HG02798 (cell line): ENCODE results near the gene IQSEC1.

Experiments used
- ATAC-seq: cut with Tn5 transposase; IDR thresholded peaks from one replicate; pipeline ENCODE4 v1.9.1; 2021; ENCODE audit warnings: mild to moderate bottlenecking; ENCODE audit not compliant: unreplicated experiment, poor library complexity

IQSEC1 gene

DNA sequence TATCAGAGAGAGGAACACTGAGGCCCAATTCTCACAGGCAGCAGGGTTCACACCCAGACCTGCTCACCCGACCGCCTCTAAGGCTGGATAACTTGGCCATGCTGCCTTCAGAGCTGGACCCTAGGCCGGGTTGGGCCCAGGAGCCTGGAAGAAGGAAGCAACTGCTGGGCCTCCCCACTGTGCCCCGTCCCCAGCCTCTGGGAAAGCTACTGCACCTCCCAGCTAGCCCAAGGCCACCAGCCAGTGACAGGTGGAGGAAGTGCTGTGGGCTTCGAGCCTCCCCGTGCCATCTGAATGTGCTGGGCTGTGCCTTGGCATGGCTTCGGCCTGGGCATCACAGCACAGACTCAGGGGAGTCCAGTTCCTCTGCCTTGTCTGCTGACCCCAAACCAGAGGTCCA, 169.3 kb downstream of the IQSEC1 start:
- ATAC-seq, result no peak

DNA sequence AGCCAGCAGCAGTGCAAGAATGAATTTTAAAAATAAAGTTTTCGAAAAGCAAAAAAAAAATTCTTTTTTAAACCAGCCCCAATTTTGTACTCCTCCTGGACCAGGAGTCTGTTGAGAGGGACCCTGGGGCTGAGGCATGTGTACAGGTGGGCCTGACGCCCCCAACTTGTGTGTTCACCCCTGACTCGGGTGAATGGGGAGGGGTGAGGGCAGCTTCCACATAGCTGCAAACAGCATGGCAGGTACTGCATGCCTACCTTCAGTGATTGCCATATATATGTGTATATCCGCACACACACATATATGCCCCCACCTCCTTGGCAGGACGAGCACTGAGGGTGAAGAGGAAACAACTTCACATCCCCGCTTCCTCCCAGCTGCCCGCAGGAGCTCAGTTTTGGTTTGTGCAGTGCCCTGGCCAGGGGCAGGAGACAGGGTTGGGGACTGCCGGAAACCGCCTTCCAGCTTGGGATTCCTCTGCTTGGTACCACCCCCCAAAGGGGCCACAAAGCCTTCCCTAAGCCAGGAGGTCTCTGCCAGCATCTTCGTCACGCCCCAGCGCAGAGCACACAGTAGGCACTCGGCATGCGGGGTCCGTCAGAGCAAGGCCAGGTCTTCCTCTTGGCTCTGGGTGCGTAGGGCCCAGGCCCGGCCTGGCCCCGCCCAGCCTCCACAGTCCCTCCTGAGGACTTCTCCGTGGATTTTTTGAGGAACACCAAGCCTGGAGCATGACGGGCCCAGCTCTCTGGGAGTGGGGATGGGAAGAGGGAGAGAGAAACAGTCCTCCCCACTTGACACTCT, 170.0 kb downstream of the IQSEC1 start:
- ATAC-seq, result no peak

DNA sequence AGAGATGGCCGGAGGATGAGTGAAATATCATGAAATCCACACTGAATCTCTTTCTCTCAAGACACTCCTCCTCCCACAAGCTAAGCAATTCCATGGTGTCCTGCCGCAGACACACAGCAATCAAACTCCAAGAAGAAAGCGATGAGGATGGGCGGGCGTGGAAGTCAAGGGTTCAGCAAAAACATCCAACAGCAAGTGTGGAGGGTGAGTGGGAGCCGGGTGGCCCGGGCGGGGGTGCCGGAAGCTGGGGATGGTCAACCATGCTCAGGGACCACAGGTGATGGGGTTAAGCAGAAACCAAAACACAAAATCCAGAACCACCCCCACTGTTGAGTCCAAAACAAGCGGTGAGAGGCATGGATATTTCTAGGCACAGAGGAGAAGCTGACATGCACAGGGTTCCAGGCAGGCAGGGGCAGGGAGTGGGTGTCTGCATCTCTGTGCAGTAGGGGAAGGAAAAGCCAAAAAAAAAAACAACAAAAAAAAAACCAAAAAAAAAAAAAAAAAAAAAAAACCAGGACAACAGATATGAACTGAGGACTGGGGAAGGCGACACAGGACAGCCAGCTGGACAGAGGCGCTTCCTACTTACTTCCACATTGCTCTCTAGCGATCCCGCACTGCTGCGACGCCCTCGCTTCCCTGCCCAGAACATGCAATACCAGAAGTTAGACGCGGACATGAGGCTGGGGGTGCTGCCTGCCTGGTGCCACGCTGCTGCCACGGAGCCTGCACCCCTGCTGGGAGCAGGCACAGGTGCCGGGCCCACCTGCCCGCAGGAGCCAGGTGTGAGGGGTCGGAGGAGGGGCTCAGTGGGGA, 170.8 kb downstream of the IQSEC1 start:
- ATAC-seq, result no peak

DNA sequence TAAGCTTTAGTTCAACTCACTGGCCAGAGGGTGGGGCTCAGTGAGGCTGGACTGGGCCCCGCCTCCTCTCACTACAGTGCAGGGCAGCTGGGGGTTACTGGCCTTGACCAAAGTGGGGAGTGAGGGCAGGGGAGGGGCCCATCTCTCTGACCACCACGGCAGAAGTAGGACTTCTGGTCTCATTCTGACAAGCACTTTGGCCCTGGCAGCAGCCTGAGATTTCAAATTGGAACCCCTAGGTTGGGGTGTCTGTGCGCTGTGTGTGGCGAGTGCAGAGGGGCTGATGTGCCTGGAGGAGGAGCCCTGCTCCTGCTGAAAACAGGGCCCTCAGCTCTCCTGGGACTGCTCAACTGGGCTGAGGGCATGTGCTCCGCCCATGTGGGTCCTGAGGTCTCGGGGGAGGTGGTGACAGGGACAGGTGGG, 171.6 kb downstream of the IQSEC1 start:
- no peak for ATAC-seq

DNA sequence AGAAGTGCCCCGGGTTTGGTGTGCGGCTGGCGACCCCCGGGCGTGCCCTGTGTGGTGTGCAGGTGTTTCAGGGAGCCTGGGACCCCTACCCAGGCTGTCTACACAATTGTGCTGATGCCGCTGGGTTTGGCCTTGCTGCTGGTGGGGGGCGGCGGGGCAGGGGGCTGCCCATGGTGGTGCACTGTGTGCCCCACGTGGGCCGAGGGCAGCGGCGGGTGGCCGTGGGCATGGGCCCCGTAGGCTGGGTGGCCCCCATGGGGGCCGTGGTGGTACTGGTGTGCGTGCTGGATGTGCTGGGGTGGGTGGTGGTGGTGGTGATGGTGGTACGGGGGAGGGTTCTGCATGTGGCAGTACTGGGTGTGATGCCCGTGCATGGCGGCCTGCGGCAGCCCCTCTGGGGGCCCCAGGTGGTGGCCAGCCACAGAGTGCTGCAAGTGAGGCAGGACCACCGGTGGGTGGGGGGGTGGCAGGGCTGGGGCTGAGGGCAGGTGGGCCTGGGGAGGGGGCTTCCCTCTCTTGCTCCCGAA, 172.3 kb downstream of the IQSEC1 start:
- no peak for ATAC-seq

DNA sequence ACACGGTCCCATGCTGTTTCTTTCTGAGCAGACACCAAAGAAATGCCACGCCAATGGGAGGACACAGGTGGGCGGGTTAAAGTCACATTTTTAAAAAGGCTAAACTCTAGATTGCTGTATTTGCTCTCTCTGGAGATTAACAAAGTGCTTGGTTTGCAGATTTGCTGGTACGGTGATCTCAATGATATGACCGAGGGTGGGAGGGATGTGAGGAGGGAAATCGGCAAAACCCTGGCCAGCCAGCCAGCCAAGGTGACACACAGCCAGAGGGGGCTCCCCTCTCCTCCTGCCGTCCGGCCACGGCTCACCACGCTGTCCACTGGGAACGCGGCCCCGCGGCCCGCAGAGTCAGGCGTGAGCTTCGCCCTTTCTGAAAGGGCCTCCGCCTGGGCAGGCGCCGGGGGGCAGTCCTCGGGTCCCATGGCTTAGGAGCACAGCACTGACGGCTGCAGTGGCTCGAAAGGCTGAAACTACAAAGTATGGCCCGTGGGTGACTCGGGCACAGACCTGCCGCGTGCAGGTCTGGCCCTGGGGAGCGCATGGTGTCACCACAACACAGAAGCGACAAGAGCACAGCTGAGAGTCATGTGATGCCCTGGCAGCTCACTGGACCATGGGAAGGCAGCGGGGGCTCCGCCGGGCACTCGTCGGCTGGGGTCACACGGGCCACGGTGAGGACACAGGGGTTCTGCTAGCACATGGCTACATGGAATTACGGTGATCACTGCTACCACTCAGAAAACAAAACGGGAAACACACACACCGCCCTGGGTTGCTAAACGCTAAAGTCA, 174.1 kb downstream of the IQSEC1 start:
- ATAC-seq, result no peak

DNA sequence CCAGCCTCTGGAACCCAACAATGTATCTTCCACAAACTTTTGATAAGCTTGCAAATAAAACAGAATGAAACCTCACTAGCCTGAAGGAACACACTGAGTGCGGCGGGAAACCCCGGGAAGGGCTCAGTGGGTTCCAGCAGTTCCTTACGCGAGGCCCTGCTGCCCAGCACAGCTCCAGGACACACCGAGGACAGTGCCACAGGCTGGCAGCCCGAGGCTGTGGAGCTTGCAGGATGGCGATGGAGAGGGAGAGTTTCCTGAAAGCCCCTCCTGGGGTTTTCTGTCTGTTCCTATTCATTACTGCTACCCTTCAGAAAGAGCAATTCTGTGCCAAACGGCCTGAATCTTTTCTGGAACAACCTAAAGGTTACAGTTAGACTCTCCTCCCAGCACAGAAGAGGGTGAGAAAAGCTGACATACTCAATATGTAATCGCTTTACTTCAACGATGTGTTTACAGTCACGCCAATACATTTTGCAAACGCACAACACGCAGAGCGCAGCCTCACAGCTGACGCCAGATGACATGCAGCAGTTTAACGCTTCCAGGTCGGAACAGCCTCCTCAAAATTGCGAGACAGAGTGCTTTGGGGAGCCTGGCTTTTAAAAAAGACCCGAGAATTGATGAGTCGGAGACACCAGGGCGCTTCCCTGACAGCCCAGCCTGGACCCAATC, 174.8 kb downstream of the IQSEC1 start:
- no peak for ATAC-seq

DNA sequence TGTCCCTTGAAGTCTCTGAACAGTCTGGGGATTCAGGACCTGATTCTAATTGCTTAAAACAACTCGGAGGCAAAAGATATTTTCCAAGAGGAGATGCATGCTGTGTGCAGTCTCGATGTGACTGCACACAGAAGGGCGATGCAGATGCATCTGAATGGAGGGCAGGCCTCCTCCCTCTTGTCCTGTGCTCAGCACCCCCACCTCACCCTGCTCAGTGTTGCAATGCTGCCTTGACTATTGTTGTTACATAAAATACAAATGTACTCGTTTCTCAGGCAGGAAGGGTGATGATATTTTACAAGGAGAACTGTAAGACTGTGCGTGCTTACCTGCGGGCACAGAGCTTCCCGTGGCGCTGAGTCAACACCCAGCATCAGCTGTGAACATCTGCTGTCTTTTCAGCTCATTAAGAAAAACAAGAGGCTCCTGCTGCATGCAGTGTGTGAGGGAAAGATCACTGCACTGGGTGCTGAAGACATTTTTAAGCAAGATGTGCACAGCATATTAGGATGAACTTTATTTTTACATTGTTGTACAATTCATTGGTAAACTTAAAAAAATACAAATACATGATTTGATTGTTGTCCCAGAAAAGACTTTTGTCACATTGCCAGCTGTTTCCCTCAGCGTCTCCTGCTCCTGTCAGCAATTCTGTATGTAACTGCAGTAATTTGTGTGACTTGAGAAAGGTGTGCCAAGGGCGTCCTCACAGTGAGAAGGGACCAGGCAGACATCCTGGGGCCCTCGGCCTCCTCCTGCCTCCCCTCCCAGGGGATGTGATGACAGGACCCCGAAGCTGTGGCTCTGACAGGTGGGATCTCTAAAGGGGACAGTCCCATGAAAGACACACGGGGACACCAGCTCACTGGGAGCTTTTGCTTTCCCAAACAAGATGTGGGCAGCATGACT, 175.6 kb downstream of the IQSEC1 start:
- ATAC-seq, result no peak

DNA sequence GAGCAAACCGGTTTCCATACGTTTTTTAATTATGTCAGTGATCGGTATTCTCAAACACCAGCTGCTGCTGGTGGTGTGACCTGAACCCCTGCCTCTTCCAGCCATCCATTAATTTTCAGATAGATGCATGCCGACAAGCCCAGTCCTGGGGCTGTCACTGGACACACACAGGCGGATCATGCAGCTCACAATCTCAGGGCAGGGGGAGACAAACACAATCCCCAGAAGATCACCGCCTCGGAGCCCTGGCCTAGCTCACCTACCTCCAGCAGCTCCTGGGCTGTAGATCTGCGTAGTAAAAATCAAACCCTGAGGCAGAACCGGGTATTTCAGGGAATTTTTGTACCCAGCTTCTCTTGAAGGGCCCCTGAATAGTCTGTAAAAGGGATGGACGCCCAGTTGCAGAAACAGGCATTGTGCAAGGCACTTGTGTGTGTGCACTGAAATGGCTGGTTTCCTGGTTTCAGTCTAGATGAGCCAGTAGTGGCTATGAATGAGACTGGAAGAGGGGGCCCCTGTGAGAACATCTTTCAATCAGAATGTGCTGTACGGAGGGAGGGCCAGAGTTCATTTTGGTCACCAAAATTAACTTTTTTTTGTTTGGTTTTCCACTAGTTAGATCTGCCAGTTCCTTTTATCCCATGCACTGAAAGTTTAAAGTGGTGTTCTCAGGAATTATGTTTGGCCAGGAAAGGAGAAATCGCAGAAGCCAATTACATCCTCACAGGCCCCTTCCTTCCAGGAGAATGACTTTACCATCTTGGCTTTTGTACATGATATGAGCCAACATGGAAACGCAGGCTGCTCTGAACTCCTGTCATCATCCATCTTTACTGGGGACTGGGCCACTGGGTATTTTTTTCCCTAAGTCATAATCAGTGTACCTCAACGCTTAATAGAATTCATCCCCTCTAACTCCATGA, 176.9 kb downstream of the IQSEC1 start:
- ATAC-seq, result no peak

DNA sequence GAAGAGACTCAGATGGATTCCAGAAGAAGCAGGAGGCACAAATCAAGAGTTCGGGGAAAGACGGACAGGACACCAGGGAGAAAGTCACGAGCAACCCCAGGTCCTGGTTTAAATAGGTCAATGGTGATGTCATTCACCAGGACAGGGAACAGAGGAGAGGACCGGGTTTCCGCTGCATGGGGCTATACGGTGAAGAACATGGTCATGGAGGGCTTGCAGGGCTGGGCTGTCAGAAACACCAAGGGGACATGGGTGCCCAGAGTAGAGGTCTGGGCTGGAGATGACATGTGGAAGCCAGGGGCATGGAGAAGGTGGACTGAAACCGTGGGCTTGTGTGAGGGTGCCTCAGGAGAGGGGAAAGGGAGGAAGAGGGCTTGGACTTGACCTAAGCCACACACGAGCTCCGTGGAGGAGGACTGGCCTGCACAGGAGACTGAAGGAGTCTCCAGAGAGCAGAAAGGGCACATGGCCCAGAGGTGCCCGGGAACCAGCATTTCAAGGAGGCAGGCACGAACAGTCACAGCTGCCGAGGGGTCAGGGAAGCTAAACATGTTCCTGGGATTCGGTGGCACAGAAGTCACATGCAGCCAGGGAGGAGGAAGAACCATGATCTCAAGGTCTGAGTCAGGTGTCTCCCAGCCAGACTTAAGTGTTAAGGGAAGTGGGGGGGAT, 177.7 kb downstream of the IQSEC1 start:
- ATAC-seq, result no peak

DNA sequence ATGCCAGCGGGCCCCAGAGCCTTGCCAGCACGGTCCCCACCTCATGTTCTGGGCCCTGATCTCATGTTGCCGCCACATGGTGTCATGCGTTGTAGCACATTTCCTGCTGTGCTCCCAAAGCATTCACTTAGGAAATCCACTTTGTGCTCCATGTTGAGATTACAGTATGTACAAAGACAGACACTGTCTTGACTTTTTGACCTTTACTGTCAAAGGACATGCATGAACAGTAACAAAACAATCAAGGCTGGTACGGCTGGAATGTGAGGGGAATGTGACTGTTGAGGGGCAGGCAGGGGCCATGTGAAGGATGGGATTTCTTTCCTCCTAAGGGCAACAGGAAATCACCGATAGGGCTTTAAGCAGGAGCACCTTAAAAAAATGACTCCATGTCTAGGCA, 178.6 kb downstream of the IQSEC1 start:
- no peak for ATAC-seq

DNA sequence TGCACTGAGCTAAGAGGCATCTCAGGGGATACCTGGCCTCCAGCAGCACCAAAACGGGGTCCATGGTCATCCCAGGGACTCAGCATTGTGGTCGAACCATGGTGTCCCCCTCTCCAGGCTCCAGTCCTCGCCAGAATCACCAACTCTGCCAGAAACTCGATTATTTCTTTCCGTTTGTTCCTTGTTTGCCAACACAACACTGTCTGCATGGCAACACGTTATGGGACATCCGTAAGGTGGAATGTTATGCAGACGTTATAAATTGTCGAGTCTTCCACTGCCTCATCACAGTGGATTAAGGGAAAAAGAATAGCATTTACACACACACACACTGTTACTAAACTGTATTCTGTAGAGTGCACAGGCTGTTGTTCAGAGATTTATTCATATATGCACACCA, 179.4 kb downstream of the IQSEC1 start:
- no peak for ATAC-seq

DNA sequence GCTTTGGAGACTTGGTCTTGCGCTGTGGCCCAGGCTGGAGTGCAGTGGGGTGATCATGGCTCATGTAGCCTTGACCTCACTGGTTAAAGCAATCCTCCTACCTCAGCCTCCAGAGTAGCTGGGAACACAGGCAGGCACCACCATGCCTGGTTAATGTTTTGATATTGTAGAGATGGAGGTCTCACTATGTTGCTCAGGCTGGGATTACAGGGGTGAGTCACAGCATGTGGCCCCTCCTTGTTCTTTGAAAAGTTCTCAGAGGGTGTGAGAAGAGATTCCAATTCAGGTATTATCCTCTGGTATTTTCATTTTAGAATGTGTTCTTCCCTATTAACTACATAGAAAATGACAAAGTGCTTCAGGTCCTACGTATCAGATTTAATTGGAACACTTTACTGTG, 180.0 kb downstream of the IQSEC1 start:
- ATAC-seq, result no peak

DNA sequence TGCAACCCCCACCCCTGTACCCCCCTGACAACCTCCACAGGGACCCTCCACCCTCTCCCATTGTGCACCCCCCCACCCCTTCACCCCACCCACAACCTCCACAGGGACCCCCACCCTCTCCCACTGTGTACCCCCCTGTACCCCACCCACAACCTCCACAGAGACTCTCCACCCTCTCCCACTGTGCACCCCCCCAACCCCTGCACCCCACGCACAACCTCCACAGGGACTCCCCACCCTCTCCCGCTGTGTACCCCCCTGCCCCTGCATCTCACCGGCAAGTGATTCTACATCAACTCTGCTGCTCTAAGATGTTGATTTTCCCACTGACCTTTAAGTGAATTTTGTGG, 180.4 kb downstream of the IQSEC1 start:
- no peak for ATAC-seq

DNA sequence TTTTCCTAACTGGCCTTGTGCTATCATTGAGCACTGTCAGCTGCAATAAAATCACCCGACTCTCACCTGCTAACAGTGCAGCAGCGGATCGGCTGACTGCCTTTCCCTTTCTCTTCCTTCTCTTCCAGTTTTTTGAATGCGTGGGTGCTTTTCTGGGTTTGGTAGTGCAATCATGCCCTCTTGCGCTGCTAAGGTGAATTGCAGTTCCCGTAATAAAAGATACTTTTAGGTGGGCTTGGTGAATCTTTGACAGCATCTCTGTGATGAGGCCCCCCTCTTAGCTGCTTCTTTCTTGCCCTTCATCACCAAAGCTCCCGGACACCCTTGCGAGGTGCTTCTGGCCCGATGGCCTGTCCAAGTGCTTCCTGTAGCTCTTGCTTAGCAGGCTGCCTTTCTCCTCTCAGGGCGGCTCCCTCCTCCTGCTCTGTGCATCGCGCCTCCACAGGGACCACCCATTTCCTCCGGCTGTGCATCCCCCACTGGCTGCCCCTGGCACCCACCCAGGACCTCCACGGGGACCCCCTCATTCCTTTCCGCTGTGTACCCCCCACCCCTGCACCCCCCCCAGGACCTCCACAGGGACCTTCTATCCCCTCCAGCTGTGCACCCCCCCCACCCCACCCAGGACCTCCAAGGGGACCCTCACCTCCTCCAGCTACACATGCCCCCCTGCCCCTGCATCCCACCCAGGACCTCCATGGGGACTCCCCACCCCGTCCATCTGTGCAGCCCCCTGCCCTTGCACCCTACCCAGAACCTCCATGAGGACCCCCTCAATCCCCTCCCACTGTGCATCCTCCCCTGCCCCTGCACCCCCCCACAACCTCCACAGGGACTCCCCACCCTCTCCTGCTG, 181.0 kb downstream of the IQSEC1 start:
- ATAC-seq, result no peak

DNA sequence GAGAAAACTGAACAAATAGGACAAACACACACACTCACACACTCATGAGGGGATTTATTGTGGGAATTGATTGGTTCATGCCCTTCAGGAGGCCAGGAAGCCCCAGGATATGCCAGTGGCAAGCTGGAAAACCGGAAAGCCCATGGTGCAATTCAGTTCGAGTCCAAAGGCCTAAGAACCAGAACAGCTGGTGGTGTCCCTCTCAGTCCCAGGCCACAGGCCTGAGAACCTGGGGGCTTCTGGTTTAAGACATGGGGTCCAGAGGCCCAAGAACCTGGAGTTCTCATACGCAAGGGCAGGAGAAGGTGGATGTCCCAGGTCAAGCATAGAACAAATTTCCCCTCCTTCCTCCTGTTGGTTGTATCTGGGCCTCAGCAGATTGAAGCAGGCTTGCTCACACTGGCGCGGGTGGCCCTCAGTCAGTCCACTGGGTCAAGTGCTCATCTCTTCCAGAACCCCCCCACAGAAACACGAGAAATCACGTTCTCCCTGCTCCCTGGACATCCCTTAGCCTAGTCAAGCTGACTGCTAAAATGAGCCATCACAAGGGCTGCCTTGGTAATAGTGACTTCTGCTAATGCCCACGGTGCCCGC, 181.7 kb downstream of the IQSEC1 start:
- no peak for ATAC-seq
